Esophagus squamous epithelium (tissue), 5 donors: ENCODE data around the gene ASCL3. TPM values are rescaled to one million over a fixed set of nuclear protein-coding genes. Genes with fewer than 3 reads are reported as not detected.
"Not testable (repeated sequence)": the region's sequence is repeated elsewhere in the genome, so short reads cannot be mapped to it uniquely, and the experiment has no call there.

Experiments
- DNase-seq: peaks from one replicate; lab custom pipeline; 2025; lab: John Stamatoyannopoulos, UW
- H3K27ac ChIP-seq, 4 donors: fragments of 200-600 bp; sonication (generic); one replicate each; pipeline ENCODE4 v1.5.1; 2016 to 2019; ENCODE audit warnings: mild to moderate bottlenecking in 1 of 4
- H3K27me3 ChIP-seq, 4 donors: fragments of 200-600 bp; sonication (generic); 1 replicate in 3 of 4; 2 replicates in 1 of 4; pipeline versions ENCODE4 v1.5.1 to v1.6.0; 2017 to 2021; ENCODE audit warnings: antibody characterized with exemption in 1 of 4
- H3K36me3 ChIP-seq, 3 donors: fragments of 200-600 bp; sonication (generic); one replicate each; pipeline ENCODE4 v1.5.1; 2016 to 2019
- H3K4me1 ChIP-seq, 3 donors: fragments of 200-600 bp; sonication (generic); one replicate each; pipeline ENCODE4 v1.5.1; 2017 to 2019
- H3K4me3 ChIP-seq, 4 donors: fragments of 200-600 bp; sonication (generic); 1 replicate in 3 of 4; 2 replicates in 1 of 4; pipeline ENCODE4 v1.5.1; 2016 to 2019; ENCODE audit warnings: mild to moderate bottlenecking in 2 of 4, moderate library complexity in 1 of 4
- H3K9me3 ChIP-seq, 3 donors: fragments of 200-600 bp; sonication (generic); one replicate each; pipeline ENCODE4 v1.5.1; 2016 to 2019
- POLR2A ChIP-seq, 4 donors: fragments of 450-650 bp; IDR thresholded peaks; one replicate each; pipeline ENCODE4 v1.6.1; 2017; ENCODE audit warnings: antibody characterized with exemption in 4 of 4, mild to moderate bottlenecking in 4 of 4, moderate library complexity in 3 of 4
- WGBS, 2 donors: methylation state at CpG; one replicate each; pipeline ENCODE4 v1.1.5; 2018; 5-methylcytosine and 5-hydroxymethylcytosine counted together
- intact Hi-C: fragments of 100-400 bp; cut with DNase I; formaldehyde crosslinking; loops from one replicate; pipeline ENCODE4 v1.15.0; 2022
- total RNA-seq, 4 donors: library from RNA; depleted of rRNA; stranded (reverse); fragments of >200 nt; gene quantifications; one replicate each; pipeline ENCODE4 v1.1.0, GENCODE V29; 2016
- TF ChIP-seq, protein P1 (sequence below), 6 experiments: fragments of 450-650 bp in 4 of 6; fragments of 200-600 bp in 2 of 6; sonication (generic) in 2 of 6; IDR thresholded peaks; one replicate each; pipeline ENCODE4 v1.5.1; 2016 to 2019; ENCODE audit warnings: antibody characterized with exemption in 6 of 6, mild to moderate bottlenecking in 4 of 6, moderate library complexity in 4 of 6
- donor health status: DM: yes; HTN: yes; CAD: no.

The ASCL3 gene
- total RNA-seq, 4 donors from 2014 or later, result not detected

- TF ChIP-seq, protein P1, sequence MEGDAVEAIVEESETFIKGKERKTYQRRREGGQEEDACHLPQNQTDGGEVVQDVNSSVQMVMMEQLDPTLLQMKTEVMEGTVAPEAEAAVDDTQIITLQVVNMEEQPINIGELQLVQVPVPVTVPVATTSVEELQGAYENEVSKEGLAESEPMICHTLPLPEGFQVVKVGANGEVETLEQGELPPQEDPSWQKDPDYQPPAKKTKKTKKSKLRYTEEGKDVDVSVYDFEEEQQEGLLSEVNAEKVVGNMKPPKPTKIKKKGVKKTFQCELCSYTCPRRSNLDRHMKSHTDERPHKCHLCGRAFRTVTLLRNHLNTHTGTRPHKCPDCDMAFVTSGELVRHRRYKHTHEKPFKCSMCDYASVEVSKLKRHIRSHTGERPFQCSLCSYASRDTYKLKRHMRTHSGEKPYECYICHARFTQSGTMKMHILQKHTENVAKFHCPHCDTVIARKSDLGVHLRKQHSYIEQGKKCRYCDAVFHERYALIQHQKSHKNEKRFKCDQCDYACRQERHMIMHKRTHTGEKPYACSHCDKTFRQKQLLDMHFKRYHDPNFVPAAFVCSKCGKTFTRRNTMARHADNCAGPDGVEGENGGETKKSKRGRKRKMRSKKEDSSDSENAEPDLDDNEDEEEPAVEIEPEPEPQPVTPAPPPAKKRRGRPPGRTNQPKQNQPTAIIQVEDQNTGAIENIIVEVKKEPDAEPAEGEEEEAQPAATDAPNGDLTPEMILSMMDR (IDR thresholded peaks at IDR 0.05), result no peak
- TF ChIP-seq POLR2A (IDR thresholded peaks at IDR 0.05), result no peak
- no peaks in the 10 kb centered on the region for H3K36me3 ChIP-seq
- H3K4me3 ChIP-seq, result no peak overlapping the region
- no peaks in the 10 kb centered on the region for H3K4me1 ChIP-seq
- no peak overlapping the region for H3K27ac ChIP-seq
- no peaks in the 10 kb centered on the region for H3K9me3 ChIP-seq
- no peaks in the 10 kb centered on the region for H3K27me3 ChIP-seq
- 89 to 95% methylated on average over 5 of the region's 5 CpGs for WGBS, 2 donors
- DNase-seq, result no peak
- intact Hi-C loops, result no loop called here
These were observed 42.6 kb upstream of the ASCL3 start for GRCh38 chr11:8985462-8985861.

DNA sequence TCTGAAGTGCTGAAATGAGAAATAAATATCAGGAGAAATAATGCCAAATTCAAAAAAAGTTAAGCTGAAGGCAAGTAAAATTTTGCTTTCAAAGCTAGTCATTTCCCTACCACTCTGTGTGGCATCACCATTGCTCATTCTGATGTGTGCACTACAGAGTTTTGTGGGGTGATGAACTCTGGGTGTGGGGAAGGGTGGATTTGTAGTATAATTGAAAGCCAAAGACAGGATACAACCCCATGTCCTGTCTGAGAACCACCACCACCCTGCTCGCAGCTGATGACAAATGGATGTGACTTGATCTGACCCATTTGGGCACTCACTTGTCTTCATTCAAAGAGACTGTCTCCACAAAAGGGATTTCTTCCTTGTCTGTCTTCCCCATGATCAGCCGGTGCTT lies 40.7 kb upstream of the ASCL3 start:
- Histone ChIP-seq H3K9me3 (no peaks in the 10 kb centered on the region), H3K27me3 (no peaks in the 10 kb centered on the region), H3K4me1 (no peaks in the 10 kb centered on the region), H3K36me3 (no peaks in the 10 kb centered on the region), H3K4me3 (no peak overlapping the region), H3K27ac (no peak overlapping the region)
- intact Hi-C loops, result no loop called here
- TF ChIP-seq, protein P1 (IDR thresholded peaks at IDR 0.05), result no peak
- TF ChIP-seq POLR2A (IDR thresholded peaks at IDR 0.05), result no peak
- WGBS, 2 donors, result 51 to 80% methylated on average over 2 of the region's 2 CpGs
- DNase-seq, result no peak

GRCh38 chr11:8980485-8980884 lies 37.7 kb upstream of the ASCL3 start:
- no peak for TF ChIP-seq POLR2A (IDR thresholded peaks at IDR 0.05)
- TF ChIP-seq, protein P1 (IDR thresholded peaks at IDR 0.05), result no peak
- no peak for DNase-seq
- WGBS, 2 donors, result 74 to 76% methylated on average over 3 of the region's 3 CpGs
- Histone ChIP-seq H3K9me3 (no peaks in the 10 kb centered on the region), H3K27ac (no peak overlapping the region), H3K4me3 (no peak overlapping the region), H3K27me3 (no peaks in the 10 kb centered on the region), H3K4me1 (no peaks in the 10 kb centered on the region), H3K36me3 (no peaks in the 10 kb centered on the region)
- intact Hi-C loops, result no loop called here

DNA sequence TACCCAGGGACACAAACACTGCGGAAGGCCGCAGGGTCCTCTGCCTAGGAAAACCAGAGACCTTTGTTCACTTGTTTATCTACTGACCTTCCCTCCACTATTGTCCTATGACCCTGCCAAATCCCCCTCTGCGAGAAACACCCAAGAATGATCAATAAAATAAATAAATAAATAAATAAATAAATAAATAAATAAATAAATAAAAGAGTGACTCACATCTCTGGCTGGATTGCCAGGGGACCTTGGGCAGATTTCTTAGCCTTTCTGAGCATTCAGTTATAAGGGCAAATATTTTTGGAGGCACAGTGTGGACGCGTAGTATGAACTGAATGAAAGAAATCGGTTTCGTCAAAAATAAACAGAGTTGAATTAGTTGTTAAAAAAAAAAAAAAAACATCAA lies 36.5 kb upstream of the ASCL3 start:
- H3K27me3 ChIP-seq, H3K36me3 ChIP-seq, DNase-seq, H3K27ac ChIP-seq, H3K4me3 ChIP-seq, H3K4me1 ChIP-seq, H3K9me3 ChIP-seq, intact Hi-C loops: not testable (repeated sequence)
- 92 to 100% methylated on average over 4 of the region's 7 CpGs for WGBS, 2 donors

- Histone ChIP-seq H3K27ac (no peak overlapping the region), H3K36me3 (peaks cover 0 to 4% (median 0%) of the 10 kb centered on the region in 3 donors), H3K4me1 (no peaks in the 10 kb centered on the region), H3K9me3 (no peaks in the 10 kb centered on the region), H3K27me3 (no peaks in the 10 kb centered on the region), H3K4me3 (no peak overlapping the region)
- DNase-seq, result no peak
- intact Hi-C loops, result no loop called here
- WGBS, 2 donors, result 76 to 79% methylated on average over 3 of the region's 3 CpGs
- TF ChIP-seq, protein P1 (IDR thresholded peaks at IDR 0.05), result no peak
- TF ChIP-seq POLR2A (IDR thresholded peaks at IDR 0.05), result no peak
These were observed 30.3 kb upstream of the ASCL3 start for GRCh38 chr11:8973121-8973520.

GRCh38 chr11:8971924-8972316 lies 29.1 kb upstream of the ASCL3 start:
- TF ChIP-seq, protein P1 (IDR thresholded peaks at IDR 0.05), result no peak
- TF ChIP-seq POLR2A (IDR thresholded peaks at IDR 0.05), result no peak
- H3K36me3 ChIP-seq, result peaks cover 0 to 12% (median 0%) of the 10 kb centered on the region in 3 donors
- H3K27me3 ChIP-seq, result no peaks in the 10 kb centered on the region
- intact Hi-C loops, result no loop called here
- no peak overlapping the region for H3K27ac ChIP-seq
- no peak for DNase-seq
- 57 to 68% methylated on average over 1 of the region's 1 CpG for WGBS, 2 donors
- no peaks in the 10 kb centered on the region for H3K9me3 ChIP-seq
- H3K4me3 ChIP-seq, result no peak overlapping the region
- no peaks in the 10 kb centered on the region for H3K4me1 ChIP-seq
